Peyer's patch (tissue), 4 donors: ENCODE measurements around the gene CCDC159. TPM values are rescaled to one million over a fixed set of nuclear protein-coding genes. Genes with fewer than 3 reads are reported as not detected.
"Not testable (repeated sequence)": the region's sequence is repeated elsewhere in the genome, so short reads cannot be mapped to it uniquely, and the experiment has no call there.

Experiments
- DNase-seq, 3 donors: peaks; one replicate each; pipeline ENCODE4 v3.0.0-alpha.2; 2017 to 2019
- H3K27ac ChIP-seq, 4 donors: fragments of 200-600 bp; sonication (generic); one replicate each; pipeline ENCODE4 v1.5.1; 2016 to 2019
- H3K27me3 ChIP-seq, 2 donors: fragments of 200-600 bp; sonication (generic); one replicate each; pipeline ENCODE4 v1.5.1; 2019
- H3K36me3 ChIP-seq, 3 donors: fragments of 200-600 bp; sonication (generic); one replicate each; pipeline ENCODE4 v1.5.1; 2016 to 2019
- H3K4me1 ChIP-seq, 4 donors: fragments of 200-600 bp; sonication (generic); one replicate each; pipeline ENCODE4 v1.5.1; 2016 to 2019
- H3K4me3 ChIP-seq, 4 donors: fragments of 200-600 bp; sonication (generic); 1 replicate in 3 of 4; 2 replicates in 1 of 4; pipeline ENCODE4 v1.5.1; 2016 to 2019; ENCODE audit warnings: mild to moderate bottlenecking in 1 of 4
- H3K9me3 ChIP-seq, 4 donors: fragments of 200-600 bp; sonication (generic); one replicate each; pipeline ENCODE4 v1.5.1; 2016 to 2019; ENCODE audit warnings: mild to moderate bottlenecking in 1 of 4
- CTCF ChIP-seq, 6 experiments: fragments of 450-650 bp in 4 of 6; fragments of 200-600 bp in 2 of 6; sonication (generic) in 1 of 6; IDR thresholded peaks; one replicate each; pipeline ENCODE4 v1.5.1; 2017 to 2019; ENCODE audit warnings: antibody characterized with exemption in 6 of 6, mild to moderate bottlenecking in 3 of 6, moderate library complexity in 1 of 6
- POLR2A ChIP-seq, 2 donors: fragments of 450-650 bp; IDR thresholded peaks; one replicate each; pipeline ENCODE4 v1.5.1; 2017; ENCODE audit warnings: antibody characterized with exemption in 2 of 2, mild to moderate bottlenecking in 2 of 2, moderate library complexity in 2 of 2
- total RNA-seq, 4 donors: library from RNA; depleted of rRNA; stranded (reverse); fragments of >200 nt; gene quantifications; one replicate each; pipeline ENCODE4 v1.1.0, GENCODE V29; 2016

CCDC159 gene
- total RNA-seq = 100 to 1,000 TPM in 1 of 4 donors, 10 to 100 TPM in 3; 25.6 to 157 (median 65.6) TPM

GRCh38 chr19:11346104-11346940 is at the start of gene CCDC159, which contains the start of gene TMEM205:
Gene CCDC159 (plus strand): TSS chr19:11346519. CDS start chr19:11346607, 88 bp downstream.
Gene TMEM205 (minus strand): TSS chr19:11346268. CDS start chr19:11345619, 649 bp downstream.
- no peaks in the 10 kb centered on the region for H3K27me3 ChIP-seq
- H3K36me3 ChIP-seq = no peaks in the 10 kb centered on the region
- peak within 1 kb of the TSS; percentile 73 to 83 (median 78) for H3K27ac ChIP-seq
- TF ChIP-seq CTCF (IDR thresholded peaks at IDR 0.05) (peak in 1 of 6 experiments; percentile 5), POLR2A (IDR thresholded peaks at IDR 0.05) (peak; percentile 60 to 78)
- peak; percentile 97 to 99 (median 98) for DNase-seq
- peaks cover 4 to 29% (median 11%) of the 10 kb centered on the region in 4 donors for H3K4me1 ChIP-seq
- peak within 1 kb of the TSS; percentile 67 to 83 (median 74) for H3K4me3 ChIP-seq
- H3K9me3 ChIP-seq = no peaks in the 10 kb centered on the region

- TF ChIP-seq POLR2A (IDR thresholded peaks at IDR 0.05) = no peak
- TF ChIP-seq CTCF (IDR thresholded peaks at IDR 0.05) = no peak
- no peak overlapping the region for H3K27ac ChIP-seq
- no peaks in the 10 kb centered on the region for H3K36me3 ChIP-seq
- no peaks in the 10 kb centered on the region for H3K4me1 ChIP-seq
- no peak for DNase-seq
- H3K27me3 ChIP-seq = no peaks in the 10 kb centered on the region
- no peak overlapping the region for H3K4me3 ChIP-seq
- H3K9me3 ChIP-seq = no peaks in the 10 kb centered on the region
Observed at GRCh38 chr19:11299946-11300810, 46.1 kb upstream of the CCDC159 start.

GRCh38 chr19:11300811-11301120 is 45.6 kb upstream of the CCDC159 start:
- no peaks in the 10 kb centered on the region for H3K9me3 ChIP-seq
- TF ChIP-seq CTCF (IDR thresholded peaks at IDR 0.05) (no peak), POLR2A (IDR thresholded peaks at IDR 0.05) (no peak)
- no peaks in the 10 kb centered on the region for H3K36me3 ChIP-seq
- H3K4me3 ChIP-seq = no peak overlapping the region
- no peaks in the 10 kb centered on the region for H3K4me1 ChIP-seq
- no peak for DNase-seq
- no peak overlapping the region for H3K27ac ChIP-seq
- H3K27me3 ChIP-seq = no peaks in the 10 kb centered on the region

GRCh38 chr19:11304936-11305335 is 41.4 kb upstream of the CCDC159 start:
- no peaks in the 10 kb centered on the region for H3K27me3 ChIP-seq
- no peaks in the 10 kb centered on the region for H3K4me1 ChIP-seq
- no peak overlapping the region for H3K4me3 ChIP-seq
- no peaks in the 10 kb centered on the region for H3K36me3 ChIP-seq
- TF ChIP-seq CTCF (IDR thresholded peaks at IDR 0.05) (no peak), POLR2A (IDR thresholded peaks at IDR 0.05) (no peak)
- no peak overlapping the region for H3K27ac ChIP-seq
- no peaks in the 10 kb centered on the region for H3K9me3 ChIP-seq
- DNase-seq = no peak

- Histone ChIP-seq H3K27me3 (no peaks in the 10 kb centered on the region), H3K9me3 (no peaks in the 10 kb centered on the region), H3K4me3 (no peak overlapping the region), H3K4me1 (no peaks in the 10 kb centered on the region), H3K27ac (no peak overlapping the region), H3K36me3 (no peaks in the 10 kb centered on the region)
- TF ChIP-seq POLR2A (IDR thresholded peaks at IDR 0.05) (no peak), CTCF (IDR thresholded peaks at IDR 0.05) (no peak)
- no peak for DNase-seq
Observed at GRCh38 chr19:11306337-11306736, 40.0 kb upstream of the CCDC159 start.

- H3K27me3 ChIP-seq, H3K27ac ChIP-seq, H3K4me3 ChIP-seq, DNase-seq, H3K36me3 ChIP-seq, H3K9me3 ChIP-seq: not testable (repeated sequence)
- H3K4me1 ChIP-seq = peaks cover 0 to 22% (median 0%) of the 10 kb centered on the region in 4 donors
Observed at GRCh38 chr19:11320278-11320995, 25.9 kb upstream of the CCDC159 start.
